Stimulated activated CD8-positive, alpha-beta memory T cell treated with anti-CD3 and anti-CD28 coated beads, Interleukin-4, amount 100 ng/mL, for 24 hours (primary cell): ENCODE results near the gene RPS19.
"Not testable (repeated sequence)": the region's sequence is repeated elsewhere in the genome, so short reads cannot be mapped to it uniquely, and the experiment has no call there.

Experiments
- DNase-seq: peaks from one replicate; pipeline ENCODE4 v3.0.0-alpha.2; 2020; ENCODE audit warnings: low read depth

RPS19 gene

DNA sequence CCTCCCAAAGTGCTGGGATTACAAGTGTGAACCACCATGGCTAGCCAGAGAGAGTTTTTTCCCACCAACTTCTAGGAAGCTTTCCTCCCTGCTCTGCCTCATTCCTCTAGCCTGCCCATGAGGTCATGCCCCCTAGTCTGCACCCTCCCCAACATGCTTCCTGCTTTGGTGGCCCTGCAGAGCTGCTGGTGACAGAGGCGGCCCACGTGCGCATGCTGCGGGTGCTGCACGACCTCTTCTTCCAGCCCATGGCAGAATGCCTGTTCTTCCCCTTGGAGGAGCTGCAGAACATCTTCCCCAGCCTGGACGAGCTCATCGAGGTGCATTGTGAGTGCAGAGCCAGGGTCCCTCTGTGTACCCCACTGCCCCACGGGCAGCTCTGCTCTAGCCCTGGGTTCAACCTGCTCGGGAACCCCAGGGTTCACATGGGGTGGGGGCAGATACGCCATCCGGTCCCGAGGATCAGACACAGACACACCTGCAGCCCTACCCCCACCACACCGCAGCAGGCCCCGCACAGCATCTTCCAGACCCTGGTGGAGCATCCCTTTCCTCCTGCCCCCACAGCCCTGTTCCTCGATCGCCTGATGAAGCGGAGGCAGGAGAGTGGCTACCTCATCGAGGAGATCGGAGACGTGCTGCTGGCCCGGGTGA, 41.8 kb downstream of the RPS19 start:
- DNase-seq = no peak

DNA sequence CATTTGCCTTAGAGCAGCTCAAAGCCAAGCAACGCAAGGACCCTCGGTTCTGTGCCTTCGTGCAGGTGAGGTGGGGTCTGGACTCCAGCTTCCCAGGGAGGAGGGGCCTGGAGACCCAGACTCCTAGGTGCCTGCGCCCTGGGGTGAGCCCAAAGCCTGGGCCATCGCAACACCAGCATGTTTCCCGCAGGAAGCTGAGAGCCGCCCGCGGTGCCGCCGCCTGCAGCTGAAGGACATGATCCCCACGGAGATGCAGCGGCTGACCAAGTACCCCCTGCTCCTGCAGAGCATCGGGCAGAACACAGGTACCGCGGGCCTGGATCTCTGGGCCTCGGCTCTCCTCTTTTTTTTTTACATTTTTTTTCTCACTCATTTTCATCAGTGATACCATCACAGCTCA, 42.5 kb downstream of the RPS19 start:
- DNase-seq = no peak

DNA sequence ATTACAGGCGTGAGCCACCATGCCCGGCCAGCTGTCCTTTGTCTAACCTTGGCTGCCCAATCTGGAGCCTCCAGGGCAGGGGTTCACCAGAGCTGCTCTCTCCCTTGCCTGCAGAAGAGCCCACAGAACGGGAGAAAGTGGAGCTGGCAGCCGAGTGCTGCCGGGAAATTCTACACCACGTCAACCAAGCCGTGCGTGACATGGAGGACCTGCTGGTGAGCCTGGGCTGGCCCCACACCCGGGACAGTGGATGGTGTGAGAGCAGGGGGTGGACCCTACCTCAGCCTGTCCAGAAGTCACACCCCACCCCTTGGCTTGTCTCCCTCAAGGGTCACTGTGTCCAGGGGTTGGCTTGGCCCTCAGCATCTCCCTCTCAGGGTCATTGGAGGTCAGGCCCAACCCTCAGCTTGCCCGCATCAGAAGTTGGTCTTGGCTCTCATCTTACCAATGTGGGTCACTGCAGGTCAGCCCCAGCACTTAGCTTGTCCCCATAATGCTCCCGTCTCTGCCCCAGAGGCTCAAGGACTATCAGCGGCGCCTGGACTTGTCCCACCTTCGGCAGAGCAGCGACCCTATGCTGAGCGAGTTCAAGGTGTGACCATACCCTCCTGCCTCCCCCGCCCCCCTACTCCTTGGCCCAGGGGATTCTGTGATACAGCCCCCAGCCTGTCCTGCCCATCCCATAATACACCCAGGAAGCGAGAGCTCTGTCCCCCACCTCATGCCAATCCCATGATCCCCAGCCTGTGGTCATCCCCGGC, 43.3 kb downstream of the RPS19 start:
- DNase-seq = no peak

DNA sequence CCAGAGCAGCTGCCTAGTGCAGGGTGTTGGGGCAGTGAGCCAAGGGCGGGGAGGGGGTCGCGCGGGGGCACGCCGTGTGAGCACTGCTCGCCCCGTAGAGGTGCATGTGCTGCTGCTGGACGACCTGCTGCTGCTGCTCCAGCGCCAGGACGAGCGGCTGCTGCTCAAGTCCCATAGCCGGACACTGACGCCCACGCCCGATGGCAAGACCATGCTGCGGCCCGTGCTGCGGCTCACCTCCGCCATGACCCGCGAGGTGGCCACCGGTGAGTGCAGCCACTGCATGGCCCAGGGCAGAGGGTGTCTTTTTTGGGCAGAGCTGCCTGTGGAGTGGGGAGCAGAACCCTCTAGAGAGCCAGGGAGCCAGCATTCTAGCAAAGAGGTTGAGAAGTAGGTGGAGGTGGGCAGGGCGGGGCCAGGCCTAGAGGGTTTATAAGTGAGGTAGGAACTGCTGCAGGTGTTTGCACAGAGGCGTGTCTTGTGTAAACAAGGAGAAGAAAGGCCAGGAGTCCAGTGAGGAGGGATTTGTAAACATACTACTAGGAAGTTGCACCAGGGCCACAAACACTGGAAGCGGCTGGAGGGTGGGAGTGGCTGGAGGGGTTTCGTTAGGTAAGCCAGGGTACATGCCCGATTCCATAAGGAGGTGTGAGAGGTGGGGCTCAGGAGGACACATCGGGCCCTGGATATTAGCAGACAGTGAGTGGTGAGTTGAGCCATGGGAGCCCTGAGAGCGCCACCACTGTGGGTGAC, 44.2 kb downstream of the RPS19 start:
- no peak for DNase-seq

DNA sequence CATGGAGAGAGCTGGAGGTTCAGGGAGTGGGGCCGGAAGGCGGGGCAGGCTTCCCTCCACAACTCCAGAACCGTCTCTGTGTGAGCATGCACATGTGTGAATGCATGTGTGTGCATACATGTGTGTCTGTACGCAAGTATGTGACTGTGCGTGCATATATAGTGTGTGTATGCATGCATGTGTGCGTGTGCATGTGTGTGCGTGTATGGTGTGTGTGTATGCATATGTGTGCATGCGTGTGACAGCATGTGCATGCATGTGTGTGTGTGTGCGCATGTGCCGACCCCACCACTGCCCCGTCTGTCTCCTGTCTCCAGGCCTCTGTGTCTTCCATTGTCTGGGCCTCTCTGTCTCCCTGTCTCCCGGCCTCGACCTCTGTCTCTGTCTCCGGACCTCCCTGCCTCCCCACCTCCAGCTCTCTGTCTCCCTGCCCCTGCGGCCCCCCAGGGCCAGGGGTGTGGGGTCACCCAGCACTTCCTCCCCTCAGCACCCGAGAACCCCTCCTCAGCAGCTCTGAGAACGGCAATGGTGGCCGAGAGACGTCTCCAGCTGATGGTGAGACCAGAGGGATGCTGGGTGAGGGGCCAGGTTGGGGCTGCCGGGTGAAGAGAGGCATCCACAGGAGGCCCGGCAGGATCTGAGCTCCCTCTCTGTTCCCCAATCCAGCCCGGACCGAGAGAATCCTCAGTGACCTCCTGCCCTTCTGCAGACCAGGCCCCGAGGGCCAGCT, 45.4 kb downstream of the RPS19 start:
- DNase-seq = no peak

DNA sequence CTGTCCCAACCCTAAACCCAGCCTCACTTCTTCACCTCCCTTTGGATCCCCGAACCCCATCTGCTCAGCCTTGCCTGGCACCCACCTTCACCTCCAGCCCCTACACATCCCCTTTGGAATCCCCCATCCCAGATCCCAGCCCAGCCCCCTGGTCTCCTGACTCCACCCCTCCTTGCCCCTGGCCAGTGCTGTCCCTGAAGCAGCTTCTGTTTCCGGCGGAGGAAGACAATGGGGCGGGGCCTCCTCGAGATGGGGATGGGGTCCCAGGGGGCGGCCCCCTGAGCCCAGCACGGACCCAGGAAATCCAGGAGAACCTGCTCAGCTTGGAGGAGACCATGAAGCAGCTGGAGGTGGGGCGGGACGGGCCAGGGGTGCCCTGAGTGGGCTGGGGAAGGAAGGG, 46.2 kb downstream of the RPS19 start:
- no peak for DNase-seq

- DNase-seq = no peak
Observed at GRCh38 chr19:41906916-41907680, 47.0 kb downstream of the RPS19 start.

GRCh38 chr19:41907994-41908615, 48.0 kb downstream of the RPS19 start:
- DNase-seq = no peak

- no peak for DNase-seq
Observed at GRCh38 chr19:41908724-41909464, 48.8 kb downstream of the RPS19 start.

- DNase-seq = no peak
Observed at GRCh38 chr19:41909706-41910105, 49.7 kb downstream of the RPS19 start.

- no peak for DNase-seq
Observed at GRCh38 chr19:41910240-41910991, 50.4 kb downstream of the RPS19 start.

- no peak for DNase-seq
Observed at GRCh38 chr19:41910992-41911888, 51.2 kb downstream of the RPS19 start.

- no peak for DNase-seq
Observed at GRCh38 chr19:41911889-41912731, 52.1 kb downstream of the RPS19 start.

GRCh38 chr19:41912899-41913537, 53.0 kb downstream of the RPS19 start:
- DNase-seq = no peak

DNA sequence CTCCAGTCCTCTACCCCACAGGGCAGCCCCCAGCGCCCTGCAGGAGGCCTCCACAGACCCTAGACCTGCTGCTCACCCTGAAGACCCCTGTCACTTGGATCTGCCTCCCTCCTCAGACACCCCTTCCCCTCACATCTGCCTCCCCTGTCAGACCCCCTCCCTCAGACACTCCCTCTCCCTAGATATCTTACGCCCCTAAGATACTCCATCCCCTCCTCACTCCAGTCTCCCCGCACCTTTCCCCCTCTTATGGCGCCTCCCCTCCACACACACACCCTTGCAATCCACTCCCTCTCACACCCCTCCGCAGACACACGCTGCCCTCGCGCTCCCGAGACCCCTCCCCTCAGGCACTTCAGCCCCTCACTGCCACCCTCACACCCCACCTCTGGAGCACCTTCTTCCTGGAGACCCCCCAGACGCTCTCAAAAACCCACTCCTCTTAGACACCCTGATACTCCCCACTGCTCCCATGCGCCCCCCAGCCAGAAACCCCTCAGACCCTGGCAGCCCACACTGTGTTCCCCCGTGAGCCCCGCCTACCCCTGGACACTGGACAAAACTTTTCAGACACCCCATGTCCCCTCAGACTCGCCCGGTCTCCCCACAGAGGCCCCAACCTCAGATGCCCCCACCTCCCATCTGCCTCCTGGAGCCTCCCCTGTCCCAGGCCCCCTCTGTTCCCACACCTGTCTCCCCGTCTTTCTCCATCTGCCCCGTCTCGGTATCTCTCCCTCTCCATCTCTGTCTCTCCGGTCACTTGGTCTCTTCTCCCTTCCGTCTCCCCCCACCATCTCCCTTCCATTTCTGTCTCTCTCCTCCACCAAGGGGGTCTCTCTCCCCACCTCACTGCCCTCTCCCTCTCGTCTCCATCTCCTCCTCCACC, 53.7 kb downstream of the RPS19 start:
- no peak for DNase-seq

DNA sequence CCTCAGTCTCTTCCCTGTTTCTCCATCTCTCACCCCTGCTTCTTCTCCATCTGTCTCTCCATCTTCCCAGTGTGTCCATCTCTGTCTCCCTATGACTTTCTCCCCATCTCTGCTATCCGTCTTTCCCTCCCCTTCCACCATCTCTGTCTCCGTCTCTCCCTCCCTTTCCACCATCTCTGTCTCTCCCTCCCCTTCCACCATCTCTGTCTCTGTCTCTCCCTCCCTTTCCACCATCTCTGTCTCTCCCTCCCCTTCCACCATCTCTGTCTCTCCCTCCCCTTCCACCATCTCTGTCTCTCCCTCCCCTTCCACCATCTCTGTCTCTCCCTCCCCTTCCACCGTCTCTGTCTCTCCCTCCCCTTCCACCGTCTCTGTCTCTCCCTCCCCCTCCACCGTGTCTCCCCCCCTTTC, 54.4 kb downstream of the RPS19 start:
- DNase-seq = not testable (repeated sequence)
